Stimulated activated CD4-positive, alpha-beta T cell treated with anti-CD3 and anti-CD28 coated beads, Interleukin-1b, Interleukin-23, amount 100 ng/mL, for 24 hours (primary cell): ENCODE results near the gene LPP.

Experiments used
- DNase-seq, 4 experiments: peaks; one replicate each; pipeline ENCODE4 v3.0.0-alpha.2; 2020; ENCODE audit warnings: low read depth in 4 of 4, low spot score in 1 of 4

The LPP gene

DNA sequence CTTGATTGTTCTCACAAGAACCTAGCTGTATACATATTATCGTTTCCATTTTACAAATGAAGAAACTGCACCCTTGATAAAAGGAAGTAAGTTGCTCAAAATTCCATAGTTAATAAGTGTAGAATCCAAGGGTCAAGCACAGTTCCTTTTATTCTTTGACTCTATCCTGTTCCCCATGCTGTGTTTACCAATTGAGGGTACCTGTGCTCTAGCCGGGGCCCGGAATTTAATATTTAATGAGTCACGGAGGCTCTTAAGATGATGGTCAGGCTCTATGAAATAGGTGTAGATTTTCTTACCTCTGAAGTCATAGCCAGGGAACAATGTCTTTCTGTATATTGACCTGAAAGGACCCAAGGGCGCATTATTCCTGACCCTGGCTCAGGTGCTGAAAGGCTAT lies 65.2 kb downstream of the LPP start:
- DNase-seq = no peak

DNA sequence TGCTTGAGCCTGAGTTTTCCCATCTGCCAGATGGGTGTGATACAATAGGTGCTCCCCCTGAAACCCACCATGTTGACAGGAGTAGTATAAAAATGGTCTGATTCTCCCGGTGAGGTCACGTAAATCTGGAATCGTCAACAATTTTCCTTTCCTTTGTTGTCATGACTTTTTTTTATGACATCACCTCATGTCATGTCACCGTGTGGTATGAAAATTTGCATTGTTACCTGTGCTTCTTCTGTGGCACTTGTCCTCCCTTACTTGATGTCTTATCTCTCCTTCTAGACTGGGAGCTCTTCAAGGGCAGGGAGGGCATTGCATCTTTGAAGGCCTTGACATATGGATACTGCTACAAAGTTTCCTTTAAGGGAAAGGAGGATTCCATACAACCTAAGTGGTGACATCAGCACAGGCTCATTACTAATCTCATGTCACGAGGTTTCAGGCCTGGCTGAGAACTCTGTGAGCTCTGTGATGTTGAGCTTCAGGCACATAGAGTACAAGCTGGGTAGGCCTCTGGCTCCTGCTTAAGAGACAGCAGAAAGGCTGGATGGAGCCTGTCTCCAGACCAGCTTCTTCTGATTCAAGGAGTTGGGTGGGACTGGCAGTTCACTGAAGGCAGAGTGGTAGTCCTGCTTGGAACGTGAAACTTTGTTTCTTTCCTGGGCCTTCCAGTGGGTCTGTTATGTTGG lies 66.3 kb downstream of the LPP start:
- no peak for DNase-seq

DNA sequence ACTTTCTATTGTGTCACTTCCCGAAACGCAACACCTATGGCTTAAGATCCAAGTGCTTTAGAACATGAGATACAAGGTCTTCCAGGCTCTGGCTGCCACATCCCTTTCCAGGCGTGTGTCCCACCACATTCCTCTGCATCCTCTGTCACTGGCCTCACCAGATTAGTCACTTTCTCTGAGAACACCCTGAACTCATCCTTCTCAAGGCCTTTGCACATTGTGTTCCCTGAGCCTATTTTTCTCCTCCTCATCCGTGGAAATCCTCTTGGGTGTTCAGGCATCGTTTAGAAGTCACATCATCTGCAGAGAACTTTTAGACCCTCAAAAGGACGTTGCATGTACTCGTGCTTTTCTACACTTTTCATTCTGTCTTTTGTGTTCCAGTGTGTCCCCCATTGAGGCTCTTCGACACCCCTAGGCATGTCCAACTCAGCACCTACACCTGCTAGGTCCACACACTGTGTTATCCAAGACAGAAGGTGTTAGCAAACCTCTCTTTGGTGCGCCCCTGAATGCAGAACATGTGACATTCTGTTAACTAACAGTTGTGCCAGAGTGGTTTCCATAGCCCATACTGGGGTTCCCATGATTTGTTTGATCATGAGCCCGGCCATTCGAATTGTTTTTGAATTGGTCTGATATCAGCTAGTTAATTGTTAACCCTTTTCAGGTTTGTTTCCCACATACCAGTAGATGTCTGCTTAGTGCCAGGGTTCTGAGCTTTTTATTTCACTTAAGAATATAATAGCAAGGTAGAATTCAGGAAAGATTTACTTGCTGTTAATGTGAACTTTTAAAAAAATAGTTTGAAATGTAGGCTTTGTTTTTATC lies 67.2 kb downstream of the LPP start:
- no peak for DNase-seq

DNA sequence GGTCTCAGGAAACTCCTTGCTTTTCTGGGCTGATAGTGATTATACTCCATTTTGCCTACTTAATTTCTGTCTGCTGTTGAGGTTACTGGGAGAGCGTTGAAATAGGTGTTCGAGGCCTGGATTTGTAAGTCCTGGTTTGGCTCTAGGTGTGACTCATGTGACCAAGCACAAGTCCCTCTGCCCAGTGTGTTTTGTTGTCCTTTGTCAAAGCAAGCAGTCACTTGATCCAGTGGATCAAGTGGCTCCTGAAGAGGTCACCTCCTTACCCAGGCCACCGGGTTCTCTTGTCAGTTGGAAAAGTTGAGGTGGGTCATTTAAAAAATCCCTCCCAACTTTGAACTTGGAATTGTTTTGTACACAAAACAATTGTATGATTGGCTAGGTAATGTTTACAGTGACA lies 70.0 kb downstream of the LPP start:
- DNase-seq = no peak

DNA sequence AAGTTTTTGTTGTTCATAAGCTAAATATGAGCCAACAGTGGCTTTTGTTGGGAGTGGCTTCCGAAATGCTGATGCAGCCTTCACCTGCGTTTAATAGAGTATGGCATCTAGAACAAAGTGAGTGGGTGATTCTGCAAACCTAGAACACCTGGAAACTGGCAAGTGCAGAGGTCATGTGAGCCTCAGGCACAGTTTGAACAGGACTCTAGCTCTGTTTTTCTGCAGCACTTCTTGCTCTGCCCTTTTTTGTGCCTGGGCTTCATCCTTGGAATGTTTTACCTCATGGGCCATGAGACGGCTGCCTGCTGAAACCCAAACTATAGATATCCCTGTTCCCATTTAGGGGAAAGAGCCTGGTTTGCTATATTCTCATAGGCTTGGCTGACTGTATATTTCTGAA lies 73.5 kb downstream of the LPP start:
- no peak for DNase-seq

DNA sequence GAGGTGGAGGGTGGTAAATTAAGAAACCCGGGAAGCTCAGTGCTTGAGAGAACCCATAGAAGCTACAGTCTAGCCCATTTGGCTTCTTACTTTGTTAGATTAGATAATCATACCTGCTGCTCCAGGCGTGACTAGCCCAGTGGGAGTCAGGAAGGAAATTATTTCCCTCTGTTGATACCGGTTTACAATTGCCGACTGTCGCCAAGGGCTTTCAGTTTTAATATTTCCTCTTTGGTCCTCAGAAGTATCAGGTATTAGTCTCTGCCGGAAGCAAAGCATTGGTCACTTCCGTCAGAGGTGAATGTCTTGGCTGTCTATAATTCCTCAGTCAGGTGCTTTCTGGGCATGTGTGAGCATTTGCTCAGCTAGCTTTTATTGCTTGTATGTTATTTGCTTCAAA lies 75.2 kb downstream of the LPP start:
- DNase-seq = no peak

DNA sequence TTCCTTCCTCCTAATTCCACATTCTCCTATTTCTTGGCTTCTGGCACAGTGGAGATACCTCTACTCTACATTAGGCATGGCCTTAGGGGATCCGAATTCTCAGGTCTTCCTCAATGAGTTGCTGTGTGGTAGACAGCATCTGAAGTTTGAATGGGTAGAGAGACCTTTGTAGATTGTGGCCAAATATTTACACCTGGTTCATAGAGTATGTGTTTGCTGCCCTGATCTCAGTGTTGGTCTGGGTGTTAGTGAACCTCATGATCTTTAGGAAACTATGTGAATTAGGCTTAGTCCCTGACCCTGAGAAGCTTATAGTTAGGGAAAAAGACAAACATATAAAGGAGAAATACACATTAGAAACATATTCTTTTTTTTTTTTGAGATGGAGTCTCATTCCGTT lies 75.8 kb downstream of the LPP start:
- DNase-seq = no peak

DNA sequence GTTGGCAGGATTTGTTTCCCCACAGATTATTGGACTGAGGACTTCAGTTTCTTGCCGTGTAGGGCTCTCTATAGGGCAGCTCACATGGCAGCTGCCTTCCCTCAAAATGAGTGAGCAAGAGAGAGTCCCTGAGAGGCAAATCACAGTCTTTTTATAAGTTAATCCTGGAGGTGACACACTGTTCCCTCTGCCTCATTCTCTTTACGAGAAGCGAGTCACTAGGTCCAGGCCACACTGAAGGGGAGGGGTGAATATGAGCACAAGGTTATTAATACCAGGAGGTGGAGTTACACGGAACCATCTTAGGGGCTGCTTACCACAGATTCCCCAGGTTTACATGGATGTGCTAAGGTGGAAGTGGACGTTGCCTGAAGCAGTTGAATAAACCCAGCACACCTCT lies 77.0 kb downstream of the LPP start:
- DNase-seq = no peak

DNA sequence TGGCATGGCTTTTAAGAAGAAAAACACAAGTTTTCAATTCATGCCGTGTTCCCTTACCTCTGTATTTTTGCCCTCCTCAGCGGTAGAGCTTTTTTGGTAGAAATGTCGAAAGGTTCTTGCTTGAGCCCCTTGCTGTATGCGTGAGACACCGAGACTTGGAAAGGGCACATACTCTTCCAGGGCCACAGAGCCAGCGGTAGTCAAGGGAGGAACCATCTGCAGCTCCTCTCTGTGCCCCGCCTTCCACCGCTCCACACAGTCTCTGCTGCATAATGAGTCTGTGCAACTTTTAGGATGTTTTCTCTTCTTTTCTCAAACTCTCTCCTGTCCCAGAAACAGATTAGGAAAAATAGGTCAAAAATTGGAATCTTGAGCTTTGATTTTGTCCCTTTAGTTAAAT lies 77.5 kb downstream of the LPP start:
- DNase-seq = no peak

DNA sequence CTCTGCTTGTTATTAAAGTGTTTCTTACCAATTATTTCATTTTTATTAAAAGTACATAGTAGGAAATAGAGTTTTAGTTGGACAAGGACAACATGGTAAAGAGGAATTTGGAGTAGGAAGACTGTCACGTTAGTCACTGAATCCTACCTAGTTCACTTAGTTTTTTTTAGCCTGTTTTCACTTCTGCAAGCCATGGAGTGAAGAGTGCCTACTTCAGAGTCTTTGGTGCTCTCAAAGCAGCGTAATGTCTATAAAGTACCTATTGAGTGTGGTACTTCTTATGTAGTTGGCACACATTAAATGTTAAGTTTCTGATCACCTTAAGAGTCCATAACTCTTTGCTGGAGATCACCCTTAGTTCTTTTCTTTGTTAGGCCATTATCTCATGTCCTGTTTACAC lies 78.7 kb downstream of the LPP start:
- no peak for DNase-seq

DNA sequence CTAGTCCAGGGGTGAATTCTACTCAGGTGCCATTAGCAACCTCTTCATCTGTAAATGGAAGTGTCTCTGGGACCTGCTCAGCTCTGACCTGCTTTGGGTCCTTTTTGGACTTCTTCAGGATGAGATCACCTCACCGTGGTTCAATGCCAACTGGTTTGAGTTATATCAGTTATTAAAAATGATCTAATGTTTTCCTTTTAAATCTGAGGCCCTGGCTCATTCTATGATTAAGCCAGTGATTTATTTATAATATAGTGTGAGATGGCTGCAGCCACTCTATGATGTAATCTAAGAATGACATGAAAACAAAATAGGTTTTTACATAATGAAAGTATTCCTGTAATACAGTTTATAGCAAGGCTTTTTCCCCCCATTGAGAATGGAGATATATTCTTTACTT lies 79.4 kb downstream of the LPP start:
- no peak for DNase-seq

DNA sequence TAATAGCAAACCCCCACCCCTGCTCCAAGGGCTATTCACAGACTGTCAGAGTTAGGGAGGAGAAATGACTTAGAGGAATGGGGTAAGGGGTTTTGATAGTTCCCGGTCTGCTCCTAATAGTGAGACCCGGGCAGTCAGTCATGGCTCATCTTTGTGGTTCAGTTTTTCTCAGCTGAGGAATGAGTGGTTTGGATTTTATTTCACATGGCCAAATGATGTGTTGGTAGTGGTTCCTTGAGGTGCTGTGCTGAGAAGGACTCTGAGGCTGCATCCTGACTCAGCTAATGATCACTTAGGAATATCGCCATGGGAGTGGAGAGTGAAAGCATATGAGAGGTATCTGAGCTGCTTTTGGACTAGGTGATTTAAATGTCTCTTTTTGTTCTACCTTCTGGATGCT lies 80.2 kb downstream of the LPP start:
- no peak for DNase-seq

DNA sequence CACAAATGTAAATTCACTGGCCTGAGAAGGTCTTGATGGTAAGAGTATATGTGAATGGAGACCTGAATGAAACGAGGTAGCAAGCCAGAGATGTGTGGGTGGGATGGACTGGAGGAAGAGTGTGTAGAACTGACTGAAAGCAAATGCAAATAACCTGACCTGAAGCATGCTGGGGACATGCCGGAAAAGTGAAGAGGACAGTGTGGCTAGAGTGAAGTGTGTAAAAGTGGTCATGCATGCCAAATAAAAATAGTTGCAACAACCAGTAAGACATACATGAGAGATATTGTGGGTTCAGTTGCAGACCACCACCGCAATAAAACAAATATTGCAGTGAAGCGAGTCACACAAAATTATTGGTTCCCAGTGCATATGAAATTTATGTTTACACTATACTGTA lies 82.3 kb downstream of the LPP start:
- DNase-seq = no peak

DNA sequence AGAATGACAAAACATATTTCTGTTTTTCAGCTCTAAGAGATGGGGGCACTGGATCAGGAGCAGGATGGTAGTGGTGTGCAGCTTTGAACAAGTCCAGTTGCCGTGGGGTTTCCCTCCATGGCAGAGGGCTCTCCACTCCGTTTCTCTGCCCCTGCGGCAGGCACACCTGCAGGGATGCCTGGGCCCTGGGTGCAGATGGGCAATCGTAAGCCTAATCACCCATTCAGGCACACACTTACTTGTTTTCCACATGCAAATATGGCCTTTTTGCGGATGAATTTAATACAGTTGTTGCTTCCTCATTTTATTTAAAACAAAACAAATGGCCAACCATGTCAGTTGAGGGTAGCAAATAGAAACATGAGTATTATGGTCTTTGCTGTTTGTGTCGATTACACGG lies 85.1 kb downstream of the LPP start:
- no peak for DNase-seq

DNA sequence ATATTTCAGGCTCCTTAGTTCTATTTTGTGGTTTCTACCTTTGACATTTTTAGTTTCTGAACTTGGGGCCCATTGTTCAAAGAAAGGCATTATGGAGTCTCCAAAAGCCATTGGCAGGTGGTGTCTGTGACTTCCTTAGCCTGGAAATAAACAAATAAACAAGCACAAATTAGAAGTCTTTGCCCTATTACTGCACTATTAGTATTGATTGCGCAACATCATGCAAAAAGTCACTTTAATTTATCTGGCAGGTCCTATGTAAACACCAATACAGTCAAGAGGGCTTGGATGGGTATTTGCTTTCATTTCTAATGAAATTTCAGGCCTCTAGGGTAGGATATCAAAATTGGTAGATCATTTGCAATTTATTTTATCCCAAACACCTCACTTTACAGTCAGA lies 85.6 kb downstream of the LPP start:
- no peak for DNase-seq

DNA sequence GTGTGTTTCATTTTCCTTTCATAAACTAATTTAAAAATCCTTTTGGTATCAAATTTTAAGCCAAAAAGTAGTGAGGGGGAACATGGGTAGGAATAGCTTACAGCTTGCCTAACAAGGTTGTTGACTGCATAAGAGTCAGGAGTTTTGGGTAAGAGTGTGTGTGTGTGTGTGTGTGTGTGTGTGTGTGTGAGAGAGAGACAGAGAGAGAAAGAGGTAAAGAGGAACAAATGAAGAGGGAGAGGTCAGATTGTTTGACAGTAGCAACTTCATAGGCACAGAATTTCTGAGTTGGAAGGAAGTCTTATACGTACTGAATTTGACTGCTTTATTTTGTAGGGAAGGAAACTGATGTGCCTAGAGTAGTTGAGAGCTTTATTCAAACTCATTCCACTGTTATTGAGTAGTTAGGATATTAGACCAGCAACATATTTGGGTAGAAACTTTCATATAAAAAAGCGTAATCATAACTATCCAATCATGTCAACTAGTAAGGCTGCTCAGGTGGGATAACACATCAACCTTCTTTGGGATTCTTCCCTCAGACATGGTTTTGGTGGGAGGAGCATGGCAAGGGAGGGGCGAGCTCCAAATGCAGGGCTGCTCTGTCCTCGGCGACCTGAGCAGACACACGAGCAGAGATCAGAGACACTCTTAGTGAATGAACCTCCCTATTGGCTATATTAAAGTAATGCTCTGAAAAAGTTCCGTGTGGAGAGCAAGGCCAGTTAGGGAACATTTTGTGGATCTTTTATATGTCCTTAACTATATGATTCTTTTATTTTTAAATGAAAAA lies 86.4 kb downstream of the LPP start:
- no peak for DNase-seq

DNA sequence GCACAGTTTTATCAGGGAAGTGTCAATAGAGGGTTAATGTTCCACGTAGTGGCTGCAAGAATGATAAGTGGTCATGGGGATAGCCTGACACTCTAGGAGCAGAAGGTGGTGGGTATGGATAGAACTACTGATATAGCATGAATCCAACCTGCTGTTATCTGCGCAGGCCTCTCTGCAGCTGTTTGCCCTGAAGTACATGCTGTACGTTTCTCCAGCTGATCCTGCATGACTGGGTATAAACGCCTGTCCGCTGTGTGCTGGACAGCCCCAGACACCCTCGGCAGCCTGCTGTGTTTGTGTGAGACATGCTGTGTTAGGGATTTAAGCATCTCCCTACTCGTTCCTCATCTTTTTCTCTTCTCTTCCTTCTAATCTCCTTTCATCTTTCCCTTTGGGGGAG lies 87.1 kb downstream of the LPP start:
- DNase-seq = no peak

DNA sequence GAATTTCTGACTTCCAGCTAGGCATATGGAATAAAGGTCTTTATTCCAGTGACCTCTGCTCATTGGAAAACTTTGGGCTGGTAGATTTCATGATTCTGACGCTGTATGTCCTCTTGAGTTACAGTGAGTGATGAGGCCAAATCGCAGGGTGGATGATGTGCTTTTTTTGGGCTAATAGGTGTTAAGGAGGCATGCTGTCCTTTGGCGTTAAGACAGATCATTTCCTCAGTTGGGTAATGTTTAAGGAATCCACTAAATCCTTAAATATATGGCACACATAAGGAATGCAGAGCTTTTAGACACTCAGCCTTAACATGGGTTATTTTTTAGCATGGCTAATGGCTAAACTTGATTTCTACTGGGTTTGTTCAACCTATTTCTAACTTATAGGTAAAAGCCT lies 87.9 kb downstream of the LPP start:
- DNase-seq = no peak

DNA sequence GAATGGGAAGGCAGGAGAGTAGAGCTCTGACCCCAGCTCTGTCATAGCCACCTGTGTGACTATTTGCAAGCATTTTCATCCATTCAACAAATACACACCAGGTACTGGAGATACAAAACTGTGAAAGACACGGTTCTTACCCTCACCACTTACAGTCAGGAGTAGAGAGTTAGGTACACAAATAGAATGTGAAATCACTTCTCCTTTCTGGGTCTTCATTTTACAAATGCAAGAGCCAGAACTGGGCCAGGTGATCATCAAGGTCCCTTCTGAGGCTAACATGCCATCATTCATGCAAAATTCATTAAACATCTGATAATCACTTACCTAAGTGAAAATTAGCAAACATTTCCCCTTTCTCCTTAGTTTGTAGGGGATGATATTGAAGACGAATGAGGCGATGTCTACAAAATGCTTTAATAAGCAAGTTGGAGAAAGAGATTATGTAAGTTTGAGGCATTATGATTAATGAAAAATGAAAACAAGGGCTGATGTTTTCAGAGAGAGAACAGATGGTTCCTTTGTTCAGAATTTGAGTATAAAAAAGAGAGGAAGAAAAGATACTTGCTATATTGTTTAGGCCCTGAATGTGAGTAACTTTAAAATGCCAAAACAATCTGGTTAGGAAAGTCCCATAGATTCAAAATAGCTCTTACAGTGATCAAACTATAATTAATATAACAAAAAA lies 88.6 kb downstream of the LPP start:
- no peak for DNase-seq

DNA sequence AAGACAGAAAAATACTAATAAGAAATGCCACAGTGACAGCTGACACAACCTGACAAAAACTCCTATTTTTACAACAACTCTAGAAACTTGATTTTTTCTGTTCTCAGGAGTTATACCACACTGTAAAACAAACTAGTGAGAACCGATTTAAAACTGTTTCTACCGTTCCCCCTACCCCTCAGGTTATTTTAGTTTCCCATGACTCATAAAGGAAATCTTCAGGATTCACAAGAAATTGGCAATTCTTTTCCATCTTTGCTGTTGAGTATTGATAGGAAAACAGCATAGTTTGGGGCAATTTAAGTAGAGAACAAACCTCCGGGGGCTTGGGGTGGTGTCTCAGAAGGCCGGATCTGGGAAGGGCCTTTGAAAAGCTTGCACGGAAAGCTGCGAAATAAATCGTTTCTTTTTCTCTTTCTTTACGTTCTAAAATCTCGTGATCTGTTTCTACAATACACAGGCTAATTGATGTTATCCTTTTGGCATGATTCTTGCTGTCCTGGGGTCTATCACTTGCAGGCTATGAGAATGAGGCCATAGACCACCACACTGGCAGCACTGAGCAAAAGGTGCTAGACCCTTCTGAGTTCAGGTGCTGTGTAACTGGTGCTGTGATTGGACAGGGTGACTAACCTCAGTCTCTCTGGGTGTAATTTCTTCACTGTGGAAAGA lies 89.3 kb downstream of the LPP start:
- no peak for DNase-seq

DNA sequence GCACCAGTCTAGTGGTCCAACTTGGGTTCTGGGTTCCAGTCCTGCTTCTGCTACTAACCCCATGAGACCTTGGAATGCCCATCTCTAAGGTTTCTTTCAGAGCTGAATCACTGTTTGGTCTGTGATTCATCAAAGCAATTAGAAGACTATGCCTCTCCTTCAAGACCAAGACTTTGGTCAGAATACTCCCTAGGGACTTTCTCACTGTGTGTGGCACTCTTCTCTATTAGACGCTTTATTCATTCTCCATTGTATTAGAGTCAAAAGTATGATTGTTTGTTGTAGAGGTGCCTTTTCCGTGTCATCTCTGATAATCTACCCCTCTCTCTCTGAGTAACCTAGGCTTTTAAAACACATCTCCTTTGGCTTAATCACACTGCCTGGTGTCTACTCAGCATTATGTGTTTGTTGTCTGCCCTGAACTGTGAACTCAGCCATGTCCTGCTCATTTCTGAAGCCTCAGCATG lies 90.5 kb downstream of the LPP start:
- no peak for DNase-seq
